GM12892 (cell line): ENCODE measurements around the gene NEUROG2.
"Not testable (repeated sequence)": the region's sequence is repeated elsewhere in the genome, so short reads cannot be mapped to it uniquely, and the experiment has no call there.

Source experiments
- DNase-seq: peaks from one replicate; pipeline ENCODE4 v3.0.0; 2011; ENCODE audit not compliant: insufficient read length
- FAIRE-seq: peaks from 2 replicates; lab custom pipeline; 2011; peaks lifted over from hg19 to GRCh38; lab: Jason Lieb, UNC
- POLR2A ChIP-seq: IDR thresholded peaks from 2 replicates; pipeline ENCODE4 v1.6.1; 2011; ENCODE audit warnings: low read depth, low read length, control low read depth
- POLR2AphosphoS5 ChIP-seq: IDR thresholded peaks from 2 replicates; pipeline ENCODE4 v1.6.1; 2011; ENCODE audit warnings: low read depth, low read length, control low read depth
- TAF1 ChIP-seq: IDR thresholded peaks from 2 replicates; pipeline ENCODE4 v1.6.1; 2011; ENCODE audit warnings: low read depth, mild to moderate bottlenecking, control low read depth, low read length, borderline replicate concordance

NEUROG2 gene

DNA sequence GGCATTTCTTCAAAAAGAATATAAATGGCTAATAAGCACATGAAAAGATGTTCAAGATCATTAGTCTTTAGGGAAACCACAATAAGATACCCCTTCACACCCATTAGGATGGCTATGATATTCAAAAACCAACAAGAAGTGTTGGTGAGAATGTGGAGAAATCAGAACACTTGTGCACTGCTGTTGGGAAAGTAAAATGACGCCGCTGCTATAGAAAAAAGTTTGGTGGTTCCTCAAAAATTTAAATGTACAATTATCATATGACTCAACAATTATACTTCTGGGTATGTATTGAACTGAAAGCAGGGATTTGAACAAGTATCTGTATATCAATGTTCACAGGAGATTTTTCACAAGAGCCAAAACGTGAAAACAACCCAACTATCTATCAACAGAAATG is 29.4 kb upstream of the NEUROG2 start:
- TF ChIP-seq POLR2AphosphoS5 (no peak), TAF1 (no peak), POLR2A (no peak)
- DNase-seq, result no peak
- FAIRE-seq, result no peak

DNA sequence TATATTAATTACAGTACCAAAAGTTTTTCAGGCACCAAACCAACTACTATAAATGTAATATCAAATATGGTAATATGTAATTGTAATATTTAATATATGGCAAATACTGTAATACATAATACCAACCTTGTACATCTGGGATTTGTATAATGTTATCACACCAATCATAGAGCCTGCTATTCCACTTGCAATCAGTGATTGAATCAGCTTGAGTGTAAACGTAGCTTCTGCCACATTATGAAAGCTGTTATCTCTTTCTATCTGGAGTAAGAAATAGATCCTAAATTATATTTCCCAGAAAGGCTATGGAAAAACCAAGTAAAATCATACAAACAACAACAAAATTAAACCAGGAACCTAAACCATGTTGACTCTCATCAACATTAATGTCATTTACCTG is 24.7 kb upstream of the NEUROG2 start:
- DNase-seq (no peak), FAIRE-seq (no peak)
- TF ChIP-seq TAF1, result no peak

DNA sequence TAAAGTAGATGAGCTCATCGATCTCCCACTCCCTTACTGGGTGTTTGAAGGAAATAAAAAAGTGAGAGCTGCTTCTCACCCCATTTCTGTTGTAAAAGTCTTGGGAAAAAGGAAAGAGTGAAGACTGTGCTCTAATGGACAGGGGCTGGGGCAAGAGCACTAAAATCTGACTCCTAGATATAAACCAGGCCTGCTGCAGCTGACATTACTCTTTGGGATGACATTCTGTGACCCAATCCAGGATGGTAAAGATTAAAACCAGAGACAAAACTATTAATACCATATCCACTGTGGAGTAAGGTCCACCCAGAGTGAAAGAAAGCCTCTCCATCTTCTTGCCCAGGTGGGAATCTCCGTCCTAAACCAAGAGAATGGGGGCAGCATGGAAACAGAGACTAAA is 20.1 kb upstream of the NEUROG2 start:
- TF ChIP-seq POLR2AphosphoS5, result no peak
- TF ChIP-seq POLR2A, result no peak
- TF ChIP-seq TAF1, result no peak
- FAIRE-seq, result no peak
- DNase-seq, result no peak

DNA sequence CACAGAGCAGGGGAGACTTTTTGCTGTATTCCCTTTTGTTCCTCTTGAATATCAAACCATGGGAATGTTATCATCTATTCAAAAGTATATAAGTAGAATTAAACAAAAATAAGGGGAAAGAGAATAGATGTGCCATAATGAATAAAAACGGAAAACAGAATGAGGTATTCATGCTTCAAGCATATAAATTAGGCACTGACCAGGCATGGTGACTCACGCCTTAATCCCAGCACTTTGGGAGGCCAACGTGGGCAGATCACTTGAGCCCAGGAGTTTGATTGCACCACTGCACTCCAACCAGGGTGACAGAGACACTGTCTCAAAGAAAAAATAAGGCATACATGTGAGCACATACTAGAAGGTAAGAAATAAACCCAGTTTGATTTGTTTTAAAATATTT is 16.3 kb upstream of the NEUROG2 start:
- TF ChIP-seq POLR2AphosphoS5 (no peak), TAF1 (no peak), POLR2A (no peak)
- DNase-seq (no peak), FAIRE-seq (peak; percentile 5)

DNA sequence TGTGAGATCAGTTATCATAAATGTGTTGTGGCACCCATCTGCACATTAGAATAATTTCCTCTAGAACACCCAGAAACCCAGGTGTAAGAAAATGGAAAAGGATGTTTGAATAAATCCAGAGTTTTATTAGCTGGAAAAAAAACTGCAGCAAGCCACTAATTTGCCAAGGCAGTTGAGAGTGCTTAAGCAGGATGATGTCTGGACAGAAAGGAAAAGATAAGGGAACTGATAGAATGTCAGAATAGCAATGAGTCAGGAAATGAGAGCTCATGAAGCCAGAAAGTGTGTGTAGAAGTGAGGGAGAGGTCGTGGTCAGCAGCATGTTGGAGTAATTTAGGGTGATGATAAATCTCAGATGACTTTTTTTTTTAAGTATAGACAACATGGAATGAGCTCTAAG is 15.2 kb upstream of the NEUROG2 start:
- FAIRE-seq (no peak), DNase-seq (no peak)
- TF ChIP-seq POLR2A (no peak), POLR2AphosphoS5 (no peak)

DNA sequence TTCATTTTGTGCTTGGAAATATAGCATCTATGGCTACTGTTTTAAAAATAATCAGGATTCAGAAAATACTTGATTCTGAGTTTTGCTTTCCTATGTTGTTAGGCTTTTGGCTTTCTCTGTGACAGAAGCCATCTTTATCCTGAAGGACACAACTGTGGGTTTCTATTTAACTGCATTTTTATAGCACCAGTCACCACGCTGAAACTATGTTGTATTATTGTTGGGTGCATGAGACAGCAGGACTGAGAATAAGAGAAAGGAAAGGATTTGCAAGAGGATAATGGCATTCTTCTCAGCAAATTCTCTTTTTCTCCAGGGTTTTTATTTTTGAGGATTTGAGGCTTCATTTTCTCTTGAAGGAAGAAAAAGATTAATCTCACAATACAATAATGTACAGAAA is 10.1 kb upstream of the NEUROG2 start:
- no peak for FAIRE-seq
- DNase-seq, result no peak
- TF ChIP-seq POLR2AphosphoS5, result no peak
- no peak for TF ChIP-seq POLR2A
- no peak for TF ChIP-seq TAF1

DNA sequence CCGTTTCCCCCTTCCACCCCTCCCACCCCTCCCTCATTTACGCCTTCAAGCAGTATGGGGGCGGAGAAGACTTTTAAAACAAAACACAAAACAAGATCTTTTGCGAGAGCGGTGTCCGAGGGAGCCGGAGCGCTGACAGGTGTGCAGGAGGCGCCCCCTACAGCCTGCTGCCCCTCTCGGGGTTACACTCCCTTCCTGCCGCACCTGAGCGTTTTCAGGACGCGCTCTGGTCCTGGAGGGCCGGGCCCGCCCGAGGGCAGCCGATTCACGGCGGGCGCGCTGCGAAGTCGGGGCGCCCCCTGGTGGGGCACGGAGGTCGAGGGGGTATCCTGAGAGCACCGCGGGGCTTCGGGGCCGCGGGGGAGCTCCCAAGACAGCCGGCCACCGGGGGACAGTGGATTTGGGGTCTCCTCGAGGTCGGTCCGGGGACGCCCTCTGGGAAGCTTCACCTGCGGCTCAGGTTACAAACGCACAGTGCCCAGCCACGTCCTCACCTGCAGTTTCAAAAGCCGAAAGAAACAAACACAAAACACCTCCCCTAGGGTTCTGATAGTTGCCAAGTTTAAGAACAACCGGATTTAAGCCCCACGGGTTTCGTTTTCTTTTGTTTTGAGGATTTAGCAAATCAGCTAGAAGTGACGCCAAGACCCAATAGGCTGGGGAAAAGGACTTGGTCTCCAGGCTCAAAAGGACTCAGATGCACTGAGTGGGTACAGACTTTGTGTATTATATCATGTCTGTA is 8.0 kb upstream of the NEUROG2 start:
- no peak for TF ChIP-seq POLR2A
- no peak for TF ChIP-seq TAF1
- no peak for TF ChIP-seq POLR2AphosphoS5
- DNase-seq (no peak), FAIRE-seq (peak; percentile 94)

DNA sequence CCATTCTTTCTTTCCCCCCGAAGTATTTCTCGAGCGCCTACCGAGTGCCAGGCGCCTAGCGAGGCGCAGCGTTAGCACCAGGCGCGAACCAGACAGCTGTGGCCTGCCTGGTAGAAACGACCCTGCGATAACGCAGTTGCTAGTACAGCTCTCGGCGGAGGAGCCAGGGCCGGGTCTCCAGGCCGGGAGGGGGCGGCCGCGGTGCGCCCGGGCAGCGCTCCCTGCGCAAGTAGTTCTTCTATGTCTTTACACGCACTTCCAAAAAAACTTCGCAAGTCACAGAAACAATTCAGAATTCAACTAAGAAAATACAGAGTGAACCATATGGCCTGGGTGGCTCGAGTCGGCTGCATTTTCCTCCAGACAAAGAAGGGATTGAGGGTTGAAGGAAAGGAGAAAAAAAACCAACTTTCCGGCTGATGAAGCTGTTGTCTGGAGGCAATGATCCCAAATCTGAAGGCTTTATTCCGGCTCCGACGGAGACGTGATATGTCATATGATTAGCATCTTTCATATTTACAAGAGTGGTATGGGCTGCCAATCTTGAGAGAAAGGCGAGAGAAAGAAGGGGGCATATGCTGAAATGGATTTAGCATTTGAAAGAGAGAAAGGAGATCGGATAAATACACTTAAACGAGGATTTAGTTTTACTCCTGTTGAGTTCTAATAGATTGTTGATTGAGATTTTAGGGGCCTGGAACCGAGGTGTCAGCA is 7.2 kb upstream of the NEUROG2 start:
- TF ChIP-seq POLR2A (no peak), TAF1 (no peak), POLR2AphosphoS5 (no peak)
- DNase-seq, result no peak
- FAIRE-seq, result peak; percentile 83

DNA sequence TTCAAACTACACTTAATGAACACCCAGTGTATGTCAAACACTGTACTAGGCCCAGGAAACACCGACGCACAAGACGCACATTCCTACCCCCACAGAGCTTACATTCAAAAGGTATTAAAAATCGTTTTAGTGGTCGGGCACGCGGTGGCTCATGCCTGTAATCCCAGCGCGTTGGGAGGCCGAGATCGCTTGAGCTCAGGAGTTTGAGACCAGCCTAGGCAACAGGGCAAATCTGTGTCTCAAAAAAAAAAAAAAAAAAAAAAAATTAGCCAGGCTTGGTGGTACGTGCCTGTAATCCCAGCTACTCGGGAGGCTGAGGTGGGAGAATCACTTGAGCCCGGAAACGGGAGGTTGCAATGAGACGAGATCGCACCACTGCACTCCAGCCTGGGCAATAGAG is 6.5 kb upstream of the NEUROG2 start:
- not testable (repeated sequence) for FAIRE-seq, DNase-seq

DNA sequence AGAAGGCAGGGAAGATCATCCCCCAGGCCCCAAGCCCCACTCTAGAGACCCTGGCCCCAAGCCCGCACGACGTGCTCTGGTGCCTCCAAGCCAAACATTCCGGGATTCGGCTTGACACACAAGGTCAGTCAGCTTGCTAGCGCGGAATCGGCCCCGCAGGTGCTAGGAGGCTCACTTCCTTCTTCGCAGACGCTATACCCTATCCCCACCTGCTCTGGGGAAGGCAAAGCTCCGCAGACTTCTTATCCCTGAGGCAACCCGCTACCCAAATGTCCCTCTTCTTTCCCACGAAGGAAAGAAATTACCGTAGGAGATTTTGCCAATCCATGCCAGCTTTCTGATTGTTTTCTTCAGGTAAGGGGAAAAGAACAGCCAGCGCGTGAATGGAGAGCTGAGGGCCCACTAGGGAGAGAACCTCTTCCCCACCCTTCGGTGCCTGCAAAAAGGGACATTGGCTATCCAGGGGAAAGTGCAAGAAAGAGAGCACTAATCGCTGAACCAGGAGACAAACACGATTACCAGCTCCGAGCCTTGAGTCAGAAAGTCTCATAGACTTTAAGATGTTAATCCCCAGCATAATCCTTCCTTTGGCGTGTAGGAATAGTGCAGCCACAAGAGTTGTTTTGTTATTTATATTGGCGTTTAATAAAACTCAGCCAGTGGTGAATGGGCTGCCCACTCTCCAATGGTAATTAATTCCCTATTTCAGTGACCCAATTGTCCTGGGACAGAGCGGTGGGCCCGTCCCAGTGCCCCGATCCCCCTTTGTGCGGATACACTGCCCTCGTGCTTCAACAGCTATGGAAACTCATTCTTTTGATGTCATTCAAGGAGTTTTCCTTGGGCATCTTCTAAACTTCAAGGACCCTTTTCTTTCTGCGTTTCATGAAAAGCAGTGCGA is 5.4 kb upstream of the NEUROG2 start:
- DNase-seq, result no peak
- peak; percentile 75 for FAIRE-seq
- TF ChIP-seq POLR2AphosphoS5 (no peak), TAF1 (no peak), POLR2A (no peak)

DNA sequence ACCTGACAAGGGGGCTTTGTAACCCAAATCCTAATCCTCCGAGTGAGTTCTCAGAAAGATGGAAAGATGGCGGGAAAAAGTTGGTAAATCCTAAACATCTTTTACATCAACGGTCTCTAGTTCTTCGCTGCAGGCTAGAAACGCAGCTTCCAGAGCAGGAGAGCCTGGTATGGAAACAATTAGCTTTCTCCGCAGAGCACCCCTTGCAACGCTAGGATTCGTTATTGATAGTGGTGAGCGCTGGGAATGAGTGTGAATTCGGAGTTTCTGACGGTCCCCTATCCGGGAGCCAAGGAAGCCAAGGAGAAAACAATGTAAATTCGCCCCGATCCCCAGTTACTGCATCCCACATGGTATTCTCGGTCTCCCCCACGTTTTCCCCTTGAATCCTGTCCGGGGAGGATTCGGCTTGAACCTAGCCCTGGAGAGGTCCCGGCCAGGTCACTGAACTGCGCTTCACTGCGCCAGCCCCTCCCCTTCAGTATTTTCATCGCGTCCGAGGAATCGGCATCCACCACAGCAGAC is 4.7 kb upstream of the NEUROG2 start:
- TF ChIP-seq POLR2A, result no peak
- TF ChIP-seq POLR2AphosphoS5, result no peak
- no peak for TF ChIP-seq TAF1
- no peak for DNase-seq

More for the DNA sequence above, 4.7 kb upstream of the NEUROG2 start:
- FAIRE-seq, result peak; percentile 83
